Measurements from ENCODE around the gene CPZ. TPM values are rescaled to one million over a fixed set of nuclear protein-coding genes. Genes with fewer than 3 reads are reported as not detected.
A peak's percentile ranks its signal among the peaks of the same experiment; 100 is the strongest.

CPZ gene
- total RNA-seq, 4 donors from 2014 or later, result 0.32 to 4.2 (median 2.1) TPM

DNA sequence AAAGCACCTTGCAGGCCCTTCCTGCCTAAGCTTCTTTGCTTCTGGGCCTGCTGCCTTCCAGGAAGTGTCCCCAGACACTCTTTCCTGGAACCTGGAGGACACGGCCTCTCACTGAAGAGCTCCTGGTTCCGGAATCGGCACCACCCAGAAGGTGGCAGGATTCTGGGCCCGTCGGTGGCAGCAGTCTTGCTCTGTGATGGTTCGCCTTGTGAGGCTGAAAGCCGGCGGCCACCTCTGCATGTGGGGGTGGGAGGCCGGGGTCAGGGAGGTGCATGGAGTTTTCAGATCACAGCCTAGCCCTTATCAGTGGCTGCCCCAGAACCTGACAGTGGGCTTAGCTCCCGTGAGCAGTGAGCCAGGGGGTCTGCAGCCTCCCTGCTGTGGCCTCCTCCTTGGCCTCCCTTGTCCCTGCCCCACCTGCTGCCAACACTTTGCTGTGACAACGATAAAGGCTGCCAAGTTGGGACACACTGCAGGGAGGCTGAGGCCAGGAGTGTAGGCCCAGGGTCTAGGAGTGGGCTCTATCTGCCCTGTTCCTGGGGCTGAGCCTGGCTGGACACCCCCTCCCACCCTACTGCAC is 43.1 kb upstream of the CPZ start:
- 79% methylated on average over 7 of the region's 11 CpGs for WGBS
- no peaks in the 10 kb centered on the region for H3K9me3 ChIP-seq
- H3K36me3 ChIP-seq, result no peaks in the 10 kb centered on the region
- DNase-seq (ENCODE audit: low spot score in 2 of 2), result peak in 1 of 2 donors; percentile 38
- no peaks in the 10 kb centered on the region for H3K27me3 ChIP-seq
- H3K4me3 ChIP-seq, result no peak overlapping the region
- H3K27ac ChIP-seq, result no peak overlapping the region
- no peaks in the 10 kb centered on the region for H3K4me1 ChIP-seq
- no peak for TF ChIP-seq EP300 (IDR thresholded peaks at IDR 0.05)

DNA sequence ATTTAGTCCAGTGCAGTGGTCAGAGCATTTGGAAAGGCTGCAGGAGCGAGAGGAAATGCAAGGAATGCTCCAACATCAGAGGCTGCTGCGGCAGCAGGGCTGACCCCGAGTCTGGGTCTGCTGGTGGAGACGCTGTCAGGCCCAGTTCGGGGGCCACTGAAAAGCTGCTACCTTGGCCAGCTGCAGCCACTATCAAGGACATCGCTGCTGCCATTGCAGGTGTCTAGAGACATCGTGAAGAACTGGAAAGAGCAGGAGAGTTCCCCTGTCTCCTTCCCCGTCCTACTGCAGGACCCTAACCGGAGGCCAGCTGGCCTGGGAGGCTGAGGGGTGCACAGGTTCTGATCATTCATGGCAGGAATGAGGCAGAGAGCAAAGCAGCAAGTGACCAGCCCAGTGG is 41.9 kb upstream of the CPZ start:
- Histone ChIP-seq H3K27me3 (no peaks in the 10 kb centered on the region), H3K36me3 (no peaks in the 10 kb centered on the region), H3K4me1 (no peaks in the 10 kb centered on the region), H3K27ac (no peak overlapping the region), H3K4me3 (no peak overlapping the region), H3K9me3 (no peaks in the 10 kb centered on the region)
- DNase-seq (ENCODE audit: low spot score in 2 of 2), result peak in 1 of 2 donors; percentile 36
- 90% methylated on average over 9 of the region's 9 CpGs for WGBS
- TF ChIP-seq, protein P1, sequence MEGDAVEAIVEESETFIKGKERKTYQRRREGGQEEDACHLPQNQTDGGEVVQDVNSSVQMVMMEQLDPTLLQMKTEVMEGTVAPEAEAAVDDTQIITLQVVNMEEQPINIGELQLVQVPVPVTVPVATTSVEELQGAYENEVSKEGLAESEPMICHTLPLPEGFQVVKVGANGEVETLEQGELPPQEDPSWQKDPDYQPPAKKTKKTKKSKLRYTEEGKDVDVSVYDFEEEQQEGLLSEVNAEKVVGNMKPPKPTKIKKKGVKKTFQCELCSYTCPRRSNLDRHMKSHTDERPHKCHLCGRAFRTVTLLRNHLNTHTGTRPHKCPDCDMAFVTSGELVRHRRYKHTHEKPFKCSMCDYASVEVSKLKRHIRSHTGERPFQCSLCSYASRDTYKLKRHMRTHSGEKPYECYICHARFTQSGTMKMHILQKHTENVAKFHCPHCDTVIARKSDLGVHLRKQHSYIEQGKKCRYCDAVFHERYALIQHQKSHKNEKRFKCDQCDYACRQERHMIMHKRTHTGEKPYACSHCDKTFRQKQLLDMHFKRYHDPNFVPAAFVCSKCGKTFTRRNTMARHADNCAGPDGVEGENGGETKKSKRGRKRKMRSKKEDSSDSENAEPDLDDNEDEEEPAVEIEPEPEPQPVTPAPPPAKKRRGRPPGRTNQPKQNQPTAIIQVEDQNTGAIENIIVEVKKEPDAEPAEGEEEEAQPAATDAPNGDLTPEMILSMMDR (IDR thresholded peaks at IDR 0.05), result no peak
- no peak for TF ChIP-seq POLR2A (IDR thresholded peaks at IDR 0.05)
- no peak for TF ChIP-seq POLR2AphosphoS5 (IDR thresholded peaks at IDR 0.05)
- no peak for TF ChIP-seq EP300 (IDR thresholded peaks at IDR 0.05)

DNA sequence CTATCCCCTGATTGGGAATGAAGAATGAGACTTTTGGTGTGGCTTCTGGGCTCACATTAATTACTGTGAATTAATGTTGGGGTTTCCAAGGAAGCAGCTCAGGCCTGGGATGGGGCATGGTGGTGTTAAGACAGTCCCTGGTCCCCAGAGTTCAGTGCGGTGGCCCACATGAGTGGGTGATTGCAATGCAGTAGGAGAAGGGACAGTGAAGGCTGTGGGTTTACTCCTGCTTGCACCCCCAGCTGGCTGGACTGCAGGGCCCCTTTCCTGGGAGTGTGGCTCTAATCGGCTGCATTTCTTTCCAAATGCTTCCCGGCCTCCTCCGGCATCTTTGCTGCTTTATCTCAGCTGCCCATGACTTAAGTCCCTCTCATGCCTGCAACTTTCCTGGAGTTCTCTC is 40.5 kb upstream of the CPZ start:
- DNase-seq (ENCODE audit: low spot score in 2 of 2), result peak in 1 of 2 donors; percentile 47
- Histone ChIP-seq H3K4me1 (no peaks in the 10 kb centered on the region), H3K4me3 (no peak overlapping the region), H3K36me3 (no peaks in the 10 kb centered on the region), H3K9me3 (no peaks in the 10 kb centered on the region), H3K27me3 (no peaks in the 10 kb centered on the region), H3K27ac (no peak overlapping the region)
- WGBS, result 79% methylated on average over 4 of the region's 4 CpGs
- TF ChIP-seq, protein P1 (IDR thresholded peaks at IDR 0.05), result no peak
- TF ChIP-seq EP300 (IDR thresholded peaks at IDR 0.05) (no peak), POLR2A (IDR thresholded peaks at IDR 0.05) (no peak), POLR2AphosphoS5 (IDR thresholded peaks at IDR 0.05) (no peak)

DNA sequence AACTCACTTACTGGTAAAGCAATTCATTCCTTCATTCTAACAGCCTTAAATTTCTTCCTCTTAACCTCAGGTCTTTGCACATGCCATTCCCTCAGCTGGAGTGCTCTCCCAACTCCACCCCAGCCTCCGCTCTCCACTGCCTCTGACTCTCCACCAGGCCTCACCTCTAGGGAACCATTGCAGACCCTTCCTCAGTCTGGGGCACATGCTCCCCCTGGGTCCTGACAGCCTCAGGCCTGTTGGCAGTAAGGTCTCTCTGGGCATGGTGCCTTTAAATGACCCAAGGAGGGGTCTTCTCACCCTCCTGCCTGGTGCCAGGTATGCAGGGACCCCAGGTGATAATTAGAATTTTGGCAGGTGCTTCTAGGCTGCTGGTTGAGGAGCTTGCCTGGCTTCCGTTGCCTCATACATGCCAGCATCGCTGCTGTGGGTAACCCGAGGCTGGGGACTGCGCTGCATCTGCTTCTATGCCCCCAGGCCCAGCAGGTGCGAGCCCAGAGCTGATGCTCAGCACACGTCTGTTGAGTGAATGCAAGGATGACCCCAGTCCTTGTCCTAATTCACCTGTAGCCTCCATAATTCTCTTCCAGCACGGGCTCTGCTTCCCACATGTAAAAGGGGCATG is 39.9 kb upstream of the CPZ start:
- Histone ChIP-seq H3K4me3 (no peak overlapping the region), H3K4me1 (no peaks in the 10 kb centered on the region), H3K27ac (no peak overlapping the region), H3K27me3 (no peaks in the 10 kb centered on the region), H3K36me3 (no peaks in the 10 kb centered on the region), H3K9me3 (no peaks in the 10 kb centered on the region)
- 92% methylated on average over 3 of the region's 8 CpGs for WGBS
- peak in 1 of 2 donors; percentile 18 for DNase-seq (ENCODE audit: low spot score in 2 of 2)
- TF ChIP-seq POLR2A (IDR thresholded peaks at IDR 0.05) (no peak), POLR2AphosphoS5 (IDR thresholded peaks at IDR 0.05) (no peak), EP300 (IDR thresholded peaks at IDR 0.05) (no peak)
- TF ChIP-seq, protein P1 (IDR thresholded peaks at IDR 0.05), result no peak

DNA sequence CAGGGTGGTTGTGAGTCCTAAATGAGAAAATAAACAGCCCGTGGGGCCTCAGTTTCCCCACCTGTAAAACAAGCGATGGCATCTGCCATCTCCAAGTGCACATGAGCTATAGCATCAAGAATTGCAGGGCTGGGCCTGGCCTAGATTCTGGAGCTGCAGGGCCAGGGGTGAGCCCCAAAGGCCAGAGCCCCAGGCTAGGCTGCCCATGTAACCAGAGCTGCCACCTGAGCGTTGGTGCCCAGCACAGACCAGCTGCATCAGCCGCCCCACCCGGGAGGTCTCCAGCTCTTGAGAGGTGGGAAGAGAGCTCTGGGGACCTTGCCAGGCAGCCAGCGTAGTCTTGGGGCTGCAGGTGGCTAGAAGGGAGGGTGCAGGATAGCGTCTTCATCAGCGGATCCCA is 39.3 kb upstream of the CPZ start:
- H3K4me3 ChIP-seq, result no peak overlapping the region
- no peaks in the 10 kb centered on the region for H3K4me1 ChIP-seq
- DNase-seq (ENCODE audit: low spot score in 2 of 2), result peak in 1 of 2 donors; percentile 58
- no peaks in the 10 kb centered on the region for H3K27me3 ChIP-seq
- H3K36me3 ChIP-seq, result no peaks in the 10 kb centered on the region
- no peaks in the 10 kb centered on the region for H3K9me3 ChIP-seq
- TF ChIP-seq POLR2AphosphoS5 (IDR thresholded peaks at IDR 0.05) (no peak), EP300 (IDR thresholded peaks at IDR 0.05) (no peak), POLR2A (IDR thresholded peaks at IDR 0.05) (no peak)
- TF ChIP-seq, protein P1 (IDR thresholded peaks at IDR 0.05), result no peak
- H3K27ac ChIP-seq, result no peak overlapping the region
- WGBS, result 77% methylated on average over 7 of the region's 8 CpGs

Measured in suprapubic skin (tissue), 4 donors.